H1 (cell line): Measurements from ENCODE around the gene SERINC5. TPM values are rescaled to one million over a fixed set of nuclear protein-coding genes. Genes with fewer than 3 reads are reported as not detected.

ENCODE experiments used
- CTCF ChIA-PET: fragments of 300-600 bp; sonication (Branson Sonifier 250); formaldehyde crosslinking; loops from one replicate; lab custom pipeline; 2021; ENCODE audit not compliant: partially characterized antibody; lab: Charles Lee
- POLR2A ChIA-PET: fragments of 300-600 bp; sonication (Branson Sonifier 250); formaldehyde crosslinking; loops from one replicate; lab custom pipeline; 2021; ENCODE audit warnings: inconsistent platforms; ENCODE audit not compliant: partially characterized antibody; lab: Charles Lee
- DNase-seq, 2 experiments: peaks; one replicate each; pipeline versions ENCODE4 v3.0.0 to v3.0.0-alpha.2; 2010 to 2022; ENCODE audit warnings: low spot score in 2 of 2, low read depth in 1 of 2, mixed read lengths in 1 of 2
- FAIRE-seq: peaks from 2 replicates; lab custom pipeline; 2011; peaks lifted over from hg19 to GRCh38; lab: Jason Lieb, UNC
- H2AFZ ChIP-seq: 2 replicates; pipeline ENCODE4 v1.8.1; 2012; ENCODE audit warnings: low read length, inconsistent platforms
- H2AK5ac ChIP-seq: 2 replicates; pipeline ENCODE4 v1.6.1; 2013; ENCODE audit warnings: low read depth, low read length
- H2BK120ac ChIP-seq: replicated peaks from 2 replicates; pipeline ENCODE3; 2013; ENCODE audit warnings: low read depth, low read length, inconsistent platforms
- H2BK12ac ChIP-seq: 2 replicates; pipeline ENCODE4 v1.6.1; 2013; ENCODE audit warnings: low read depth, low read length
- H2BK15ac ChIP-seq: 2 replicates; pipeline ENCODE4 v1.6.1; 2013; ENCODE audit warnings: low read length
- H2BK20ac ChIP-seq: 2 replicates; pipeline ENCODE4 v1.6.1; 2013; ENCODE audit warnings: low read length
- H2BK5ac ChIP-seq: 2 replicates; pipeline ENCODE4 v1.6.1; 2013; ENCODE audit warnings: low read depth, low read length
- H3K14ac ChIP-seq: 2 replicates; pipeline ENCODE4 v1.6.1; 2013; ENCODE audit warnings: inconsistent platforms; ENCODE audit not compliant: insufficient read length
- H3K18ac ChIP-seq: 2 replicates; pipeline ENCODE4 v1.6.1; 2013; ENCODE audit warnings: low read length; ENCODE audit errors: extremely low read depth
- H3K23ac ChIP-seq: 2 replicates; pipeline ENCODE4 v1.6.1; 2013; ENCODE audit warnings: inconsistent platforms; ENCODE audit not compliant: insufficient read length
- H3K23me2 ChIP-seq: 2 replicates; pipeline ENCODE4 v1.6.1; 2013; ENCODE audit warnings: low read depth, low read length
- H3K27ac ChIP-seq: 2 replicates; pipeline ENCODE4 v1.6.1; 2011; ENCODE audit warnings: low read depth, low read length, inconsistent platforms
- H3K27me3 ChIP-seq, 4 experiments: replicated peaks in 1 of 4; 1 replicate in 1 of 4; 2 replicates in 3 of 4; pipeline versions ENCODE4 v1.6.1 to v1.8.1; 2011 to 2013; ENCODE audit warnings: low read length in 3 of 4, mild to moderate bottlenecking in 3 of 4, inconsistent platforms in 2 of 4, mixed read lengths in 2 of 4, moderate library complexity in 1 of 4; ENCODE audit not compliant: control insufficient read depth in 3 of 4, insufficient read depth in 3 of 4; ENCODE audit errors: extremely low read depth in 1 of 4
- H3K36me3 ChIP-seq, 4 experiments: 2 replicates each; pipeline versions ENCODE4 v1.6.1 to v1.8.1; 2011 to 2013; ENCODE audit warnings: mild to moderate bottlenecking in 4 of 4, low read length in 3 of 4, moderate library complexity in 2 of 4, control low read depth in 1 of 4, inconsistent platforms in 1 of 4; ENCODE audit not compliant: insufficient read depth in 4 of 4, control insufficient read depth in 2 of 4
- H3K4ac ChIP-seq: replicated peaks from 2 replicates; pipeline ENCODE3; 2013; ENCODE audit warnings: low read length, low read depth, mixed read lengths, inconsistent platforms; ENCODE audit not compliant: insufficient read length
- H3K4me1 ChIP-seq, 4 experiments: replicated peaks in 1 of 4; 1 replicate in 1 of 4; 2 replicates in 3 of 4; pipeline versions ENCODE4 v1.6.1 to v1.8.1; 2011 to 2013; ENCODE audit warnings: low read length in 3 of 4, inconsistent platforms in 2 of 4, mixed read lengths in 1 of 4; ENCODE audit not compliant: insufficient read depth in 4 of 4, control insufficient read depth in 3 of 4
- H3K4me2 ChIP-seq, 2 experiments: 2 replicates each; pipeline versions ENCODE4 v1.6.1 to v1.8.1; 2011 to 2013; ENCODE audit warnings: low read depth in 2 of 2, low read length in 2 of 2, control low read depth in 1 of 2, inconsistent platforms in 1 of 2, mild to moderate bottlenecking in 1 of 2; ENCODE audit not compliant: insufficient read depth in 1 of 2
- H3K4me3 ChIP-seq, 4 experiments: fragments of 200-600, 300-600 bp in 1 of 4; sonication (generic), shearing (Covaris generic), sonication (Bioruptor Twin) in 1 of 4; 2 replicates each; pipeline versions ENCODE4 v1.5.1 to v1.8.1; 2011 to 2016; ENCODE audit warnings: low read length in 4 of 4, low read depth in 3 of 4, control low read depth in 2 of 4, inconsistent platforms in 2 of 4, mild to moderate bottlenecking in 2 of 4, mixed read lengths in 1 of 4, moderate library complexity in 1 of 4; ENCODE audit not compliant: insufficient read depth in 2 of 4; ENCODE audit errors: extremely low read depth in 1 of 4
- H3K56ac ChIP-seq: replicated peaks from 2 replicates; pipeline ENCODE3; 2013; ENCODE audit warnings: low read depth, mild to moderate bottlenecking, mixed read lengths, low read length, inconsistent platforms; ENCODE audit not compliant: insufficient read length
- H3K79me1 ChIP-seq: 2 replicates; pipeline ENCODE4 v1.6.1; 2013; ENCODE audit warnings: low read depth, low read length, control low read depth
- H3K79me2 ChIP-seq, 2 experiments: 2 replicates each; pipeline versions ENCODE4 v1.6.1 to v1.8.1; 2012 to 2013; ENCODE audit warnings: low read length in 2 of 2, mild to moderate bottlenecking in 2 of 2, inconsistent platforms in 1 of 2; ENCODE audit not compliant: insufficient read depth in 2 of 2, control insufficient read depth in 1 of 2
- H3K9ac ChIP-seq, 4 experiments: replicated peaks in 1 of 4; 1 replicate in 1 of 4; 2 replicates in 3 of 4; pipeline versions ENCODE4 v1.6.1 to v1.8.1; 2011 to 2013; ENCODE audit warnings: low read depth in 3 of 4, low read length in 3 of 4, control low read depth in 2 of 4, mild to moderate bottlenecking in 2 of 4, moderate library complexity in 2 of 4, inconsistent platforms in 1 of 4; ENCODE audit errors: extremely low read depth in 1 of 4
- H3K9me3 ChIP-seq, 2 experiments: 2 replicates each; pipeline versions ENCODE4 v1.6.1 to v1.8.1; 2012 to 2013; ENCODE audit warnings: mild to moderate bottlenecking in 2 of 2, moderate library complexity in 2 of 2, control low read depth in 1 of 2, inconsistent platforms in 1 of 2, low read depth in 1 of 2, low read length in 1 of 2, mixed read lengths in 1 of 2; ENCODE audit not compliant: insufficient read depth in 2 of 2
- H4K20me1 ChIP-seq, 2 experiments: replicated peaks in 1 of 2; 2 replicates each; pipeline versions ENCODE3 to v1.8.1; 2011 to 2013; ENCODE audit warnings: inconsistent platforms in 2 of 2, low read length in 2 of 2, mild to moderate bottlenecking in 1 of 2; ENCODE audit not compliant: insufficient read depth in 2 of 2, control insufficient read depth in 1 of 2
- H4K5ac ChIP-seq: 2 replicates; pipeline ENCODE4 v1.6.1; 2013; ENCODE audit warnings: low read length, low read depth, mixed read lengths, inconsistent platforms; ENCODE audit not compliant: insufficient read length
- H4K8ac ChIP-seq: 2 replicates; pipeline ENCODE4 v1.8.0; 2013; ENCODE audit warnings: mild to moderate bottlenecking, moderate library complexity, low read length, inconsistent platforms; ENCODE audit not compliant: insufficient read depth; ENCODE audit errors: extremely low read depth
- H4K91ac ChIP-seq: replicated peaks from 2 replicates; pipeline ENCODE3; 2013; ENCODE audit warnings: low read length, mixed read lengths, inconsistent platforms; ENCODE audit not compliant: insufficient read length
- BCL11A ChIP-seq, 2 experiments: IDR thresholded peaks; one replicate each; pipeline ENCODE4 v1.6.1; 2011; ENCODE audit warnings: low read depth in 2 of 2, low read length in 2 of 2, mild to moderate bottlenecking in 2 of 2
- CHD2 ChIP-seq: IDR thresholded peaks from 2 replicates; pipeline ENCODE4 v1.6.1; 2012; ENCODE audit warnings: low read length, improper control_type of control experiment
- CREB1 ChIP-seq: IDR thresholded peaks from 2 replicates; pipeline ENCODE4 v1.6.1; 2012; ENCODE audit warnings: inconsistent platforms
- HDAC2 ChIP-seq, 2 experiments: fragments of 300-600 bp in 1 of 2; sonication (generic) in 1 of 2; IDR thresholded peaks; 2 replicates each; pipeline ENCODE4 v1.6.1; 2011 to 2012; ENCODE audit warnings: low read depth in 2 of 2, low read length in 2 of 2, mild to moderate bottlenecking in 2 of 2, moderate library complexity in 2 of 2, borderline replicate concordance in 1 of 2, inconsistent platforms in 1 of 2
- POLR2AphosphoS5 ChIP-seq: IDR thresholded peaks from 2 replicates; pipeline ENCODE4 v1.6.1; 2011; ENCODE audit warnings: low read depth, low read length
- RXRA ChIP-seq: IDR thresholded peaks from 2 replicates; pipeline ENCODE4 v1.6.1; 2011; ENCODE audit warnings: low read depth, mild to moderate bottlenecking, low read length, moderate library complexity; ENCODE audit not compliant: insufficient read depth
- SP4 ChIP-seq: IDR thresholded peaks from 2 replicates; pipeline ENCODE4 v1.6.1; 2012; ENCODE audit warnings: low read length, inconsistent platforms
- TAF7 ChIP-seq: optimal IDR thresholded peaks from 2 replicates; pipeline ENCODE3; 2011; ENCODE audit warnings: low read depth, mild to moderate bottlenecking, inconsistent platforms, low read length, moderate library complexity, borderline replicate concordance
- TEAD4 ChIP-seq: IDR thresholded peaks from 2 replicates; pipeline ENCODE4 v1.6.1; 2012; ENCODE audit warnings: low read depth, low read length, inconsistent platforms, mixed read lengths
- WGBS, 2 experiments: shearing (Covaris generic) in 1 of 2; methylation state at CpG; one replicate each; pipeline versions ENCODE4 v1.1.6 to v1.1.7; 2013 to 2015; ENCODE audit warnings: low lambda C conversion rate in 2 of 2, mixed read lengths in 2 of 2, inconsistent platforms in 1 of 2, low coverage in 1 of 2, missing lambda C conversion rate in 1 of 2; ENCODE audit not compliant: insufficient replicate concordance in 2 of 2, insufficient coverage in 1 of 2, insufficient read length in 1 of 2; ENCODE audit errors: extremely low coverage in 1 of 2, missing lambda C conversion rate in 1 of 2; 5-methylcytosine and 5-hydroxymethylcytosine counted together
- polyA plus RNA-seq, 7 experiments: library from polyadenylated mRNA; depleted of rRNA in 3 of 7; stranded (reverse) in 5 of 7; unstranded in 2 of 7; fragments of >200 nt in 5 of 7; fragments of 200-250 nt in 2 of 7; gene quantifications; 1 replicate in 5 of 7; 2 replicates in 1 of 7; 4 replicates in 1 of 7; pipeline versions ENCODE4 v1.2.1 to v1.2.3, GENCODE V29; 2011 to 2013; ENCODE audit warnings: missing spikeins in 2 of 7, mixed read lengths in 2 of 7
- total RNA-seq: library from RNA; stranded (reverse); fragmentation: NEBNext Ultra II Directional; extraction: Animal tissue kit (Norgen Biotek cat#: 25700); gene quantifications from 2 replicates; pipeline ENCODE4 v1.2.1, GENCODE V29; 2021
- TF ChIP-seq, protein P1 (sequence below): IDR thresholded peaks from 2 replicates; pipeline ENCODE4 v1.6.1; 2011; ENCODE audit warnings: low read depth, mild to moderate bottlenecking, low read length; ENCODE audit not compliant: insufficient read depth

The SERINC5 gene
- total and polyA plus RNA-seq, 2 of the 8 experiments (the other 6 are each of a cell fraction or from before 2014, with no cell fraction given): 32.2 to 149 TPM

DNA sequence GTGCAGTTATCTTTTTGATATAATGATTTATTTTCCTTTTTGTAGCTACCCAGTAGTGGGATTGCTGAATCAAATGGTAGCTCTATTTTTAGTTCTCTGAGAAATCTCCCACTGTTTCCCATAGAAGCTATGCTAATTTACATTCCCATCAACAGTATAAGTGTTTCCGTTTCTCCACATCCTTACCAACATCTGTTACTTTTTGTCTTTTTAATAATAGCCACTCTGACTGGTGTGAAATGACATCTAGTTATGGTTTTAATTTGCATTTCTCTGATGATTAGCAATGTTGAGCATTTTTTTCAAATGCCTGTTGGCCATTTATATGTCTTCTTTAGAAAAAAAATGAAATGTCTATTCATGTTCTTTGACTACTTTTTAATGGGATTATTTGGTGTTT lies 94.7 kb downstream of the SERINC5 start:
- Histone ChIP-seq H3K79me1 (no peaks in the 10 kb centered on the region; the same call in 1 of the 2 replicates), H2BK5ac (no peak overlapping the region), H3K4ac (no peak overlapping the region), H3K4me1 (peaks cover 5 to 13% (median 9%) of the 10 kb centered on the region in 4 experiments; a peak in 4 of 7 replicates), H3K14ac (no peak overlapping the region), H3K9me3 (no peaks in the 10 kb centered on the region), H3K27ac (no peak overlapping the region), H3K9ac (no peak overlapping the region), H3K4me3 (peak overlapping the region in 1 of 4 experiments; percentile 7; a peak in 1 of 8 replicates), H2BK15ac (no peak overlapping the region), H2AK5ac (no peak overlapping the region), H2BK12ac (no peak overlapping the region), H3K79me2 (no peaks in the 10 kb centered on the region), H2BK120ac (no peak overlapping the region), H3K18ac (no peak overlapping the region), H4K5ac (no peak overlapping the region), H3K36me3 (peaks cover 0 to 61% (median 24%) of the 10 kb centered on the region in 4 experiments; a peak in 6 of 8 replicates), H3K56ac (no peak overlapping the region), H4K20me1 (no peaks in the 10 kb centered on the region), H3K23me2 (no peaks in the 10 kb centered on the region), H2AFZ (no peak overlapping the region), H3K23ac (no peak overlapping the region), H4K8ac (no peak overlapping the region), H3K27me3 (no peaks in the 10 kb centered on the region), H4K91ac (no peak overlapping the region), H3K4me2 (no peak overlapping the region), H2BK20ac (no peak overlapping the region)
- ChIA-PET CTCF (interaction anchor here (1.0 to 1.5 kb wide), 5 partner anchors 9 to 99 kb away, joined by 3 to 5 read pairs (median 3); no protein-coding TSS in a partner anchor), POLR2A (interaction anchor here (0.6 to 1.8 kb wide), 8 partner anchors 9 to 96 kb away, joined by 3 to 7 read pairs (median 4); no protein-coding TSS in a partner anchor)
- no peak for TF ChIP-seq SP4
- no peak for TF ChIP-seq TEAD4
- TF ChIP-seq, protein P1, sequence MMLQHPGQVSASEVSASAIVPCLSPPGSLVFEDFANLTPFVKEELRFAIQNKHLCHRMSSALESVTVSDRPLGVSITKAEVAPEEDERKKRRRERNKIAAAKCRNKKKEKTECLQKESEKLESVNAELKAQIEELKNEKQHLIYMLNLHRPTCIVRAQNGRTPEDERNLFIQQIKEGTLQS: no peak
- TF ChIP-seq CHD2: no peak
- TF ChIP-seq POLR2AphosphoS5: no peak
- no peak for TF ChIP-seq BCL11A (IDR thresholded peaks at IDR 0.05; ENCODE audit: low read depth in 2 of 2, low read length in 2 of 2)
- TF ChIP-seq HDAC2 (IDR thresholded peaks at IDR 0.05; ENCODE audit: borderline replicate concordance in 1 of 2, low read depth in 2 of 2, low read length in 2 of 2): no peak
- no peak for TF ChIP-seq RXRA
- no peak for TF ChIP-seq TAF7
- TF ChIP-seq CREB1: no peak
- DNase-seq (no peak), FAIRE-seq (no peak)
- WGBS, 2 experiments: 74% methylated on average over 1 of the region's 1 CpG; no CpG with 5 or more reads in 1 of the 2 experiments
